PC-9 (cell line): ENCODE results near the gene INTS11. TPM values are rescaled to one million over a fixed set of nuclear protein-coding genes. Genes with fewer than 3 reads are reported as not detected.

Source experiments
- BruUV-seq: library from RNA; stranded (reverse); fragments of 400-500 nt; replicated peaks from 2 replicates; lab custom pipeline; 2021; lab: Mats Ljungman, UMichigan
- CTCF ChIA-PET: fragments of 300-600 bp; sonication (Branson Sonifier 250); formaldehyde crosslinking; loops from one replicate; lab custom pipeline; 2022; ENCODE audit warnings: antibody characterized with exemption; lab: Charles Lee
- POLR2A ChIA-PET: fragments of 300-600 bp; sonication (Branson Sonifier 250); formaldehyde crosslinking; loops from one replicate; lab custom pipeline; 2022; ENCODE audit warnings: antibody characterized with exemption; ENCODE audit not compliant: unreplicated experiment; lab: Charles Lee
- DNase-seq, 2 experiments: peaks; one replicate each; pipeline versions ENCODE4 v3.0.0 to v3.0.0-alpha.2; 2015 to 2022; ENCODE audit warnings: mixed read lengths in 1 of 2
- H2AFZ ChIP-seq: fragments of 200-600 bp; sonication (generic); 2 replicates; pipeline ENCODE4 v1.8.1; 2017; ENCODE audit warnings: antibody characterized with exemption
- H3F3A ChIP-seq: fragments of 200-600 bp; sonication (generic); 2 replicates; pipeline ENCODE4 v1.8.1; 2017; ENCODE audit warnings: antibody characterized with exemption, mild to moderate bottlenecking, low read depth; ENCODE audit not compliant: insufficient read depth
- H3K27ac ChIP-seq: fragments of 200-600 bp; sonication (generic); 2 replicates; pipeline ENCODE4 v1.6.1; 2016; ENCODE audit warnings: mixed run types
- H3K27me3 ChIP-seq: fragments of 200-600 bp; sonication (generic); 2 replicates; pipeline ENCODE4 v1.6.1; 2016; ENCODE audit warnings: low read depth, mixed run types; ENCODE audit not compliant: insufficient read depth
- H3K36me3 ChIP-seq: fragments of 200-600 bp; sonication (generic); 2 replicates; pipeline ENCODE4 v1.6.1; 2016; ENCODE audit warnings: low read depth, mixed run types
- H3K4me1 ChIP-seq: fragments of 200-600 bp; sonication (generic); replicated peaks from 2 replicates; pipeline ENCODE4 v1.6.1; 2016; ENCODE audit warnings: mixed run types; ENCODE audit not compliant: insufficient read depth
- H3K4me2 ChIP-seq: fragments of 200-600 bp; sonication (generic); 2 replicates; pipeline ENCODE4 v1.6.1; 2017; ENCODE audit warnings: mixed run types
- H3K4me3 ChIP-seq: fragments of 200-600 bp; sonication (generic); 2 replicates; pipeline ENCODE4 v1.6.1; 2016; ENCODE audit warnings: mixed run types
- H3K79me2 ChIP-seq: fragments of 200-600 bp; sonication (generic); 2 replicates; pipeline ENCODE4 v1.6.1; 2017; ENCODE audit warnings: low read depth, mixed run types
- H3K9me2 ChIP-seq: fragments of 200-600 bp; sonication (generic); 2 replicates; pipeline ENCODE4 v1.8.1; 2017; ENCODE audit warnings: mild to moderate bottlenecking; ENCODE audit not compliant: insufficient read depth
- H3K9me3 ChIP-seq: fragments of 200-600 bp; sonication (generic); 2 replicates; pipeline ENCODE4 v1.8.1; 2016; ENCODE audit warnings: low read depth; ENCODE audit not compliant: insufficient read depth
- H4K20me1 ChIP-seq: fragments of 200-600 bp; sonication (generic); 2 replicates; pipeline ENCODE4 v1.8.1; 2017; ENCODE audit not compliant: insufficient read depth
- EZH2 ChIP-seq: fragments of 200-600 bp; sonication (generic); IDR thresholded peaks from 2 replicates; pipeline ENCODE4 v1.8.0; 2017; ENCODE audit warnings: antibody characterized with exemption, low read depth
- intact Hi-C: fragments of 100-400 bp; cut with micrococcal nuclease; formaldehyde crosslinking; loops from one replicate; pipeline ENCODE4 v1.10.0; 2022; ENCODE audit not compliant: unreplicated experiment
- total RNA-seq: library from RNA; stranded (reverse); gene quantifications from 2 replicates; pipeline ENCODE4 v1.2.3, GENCODE V29; 2021
- TF ChIP-seq, protein P1 (sequence below): fragments of 200-600 bp; sonication (generic); conservative IDR thresholded peaks from 2 replicates; pipeline ENCODE4 v1.6.1; 2017; ENCODE audit warnings: mixed run types, antibody characterized with exemption, mild to moderate bottlenecking, moderate library complexity

The INTS11 gene
- total RNA-seq, 1 experiment from 2014 or later: 130 TPM

GRCh38 chr1:1282998-1283397 lies 41.5 kb downstream of the INTS11 start:
- Histone ChIP-seq H2AFZ (no peak overlapping the region), H3K27me3 (no peaks in the 10 kb centered on the region), H3K4me1 (peaks cover 13% of the 10 kb centered on the region), H3K9me3 (no peaks in the 10 kb centered on the region), H4K20me1 (no peaks in the 10 kb centered on the region), H3K79me2 (no peaks in the 10 kb centered on the region), H3K9me2 (no peaks in the 10 kb centered on the region), H3K4me2 (no peak overlapping the region), H3K27ac (no peak overlapping the region), H3F3A (peaks cover 15% of the 10 kb centered on the region; the same call in 1 of the 2 replicates), H3K4me3 (no peak overlapping the region), H3K36me3 (no peaks in the 10 kb centered on the region)
- ChIA-PET CTCF (no interaction called here), POLR2A (no interaction called here)
- intact Hi-C loops: no loop called here
- no peak for DNase-seq
- TF ChIP-seq EZH2: no peak
- TF ChIP-seq, protein P1, sequence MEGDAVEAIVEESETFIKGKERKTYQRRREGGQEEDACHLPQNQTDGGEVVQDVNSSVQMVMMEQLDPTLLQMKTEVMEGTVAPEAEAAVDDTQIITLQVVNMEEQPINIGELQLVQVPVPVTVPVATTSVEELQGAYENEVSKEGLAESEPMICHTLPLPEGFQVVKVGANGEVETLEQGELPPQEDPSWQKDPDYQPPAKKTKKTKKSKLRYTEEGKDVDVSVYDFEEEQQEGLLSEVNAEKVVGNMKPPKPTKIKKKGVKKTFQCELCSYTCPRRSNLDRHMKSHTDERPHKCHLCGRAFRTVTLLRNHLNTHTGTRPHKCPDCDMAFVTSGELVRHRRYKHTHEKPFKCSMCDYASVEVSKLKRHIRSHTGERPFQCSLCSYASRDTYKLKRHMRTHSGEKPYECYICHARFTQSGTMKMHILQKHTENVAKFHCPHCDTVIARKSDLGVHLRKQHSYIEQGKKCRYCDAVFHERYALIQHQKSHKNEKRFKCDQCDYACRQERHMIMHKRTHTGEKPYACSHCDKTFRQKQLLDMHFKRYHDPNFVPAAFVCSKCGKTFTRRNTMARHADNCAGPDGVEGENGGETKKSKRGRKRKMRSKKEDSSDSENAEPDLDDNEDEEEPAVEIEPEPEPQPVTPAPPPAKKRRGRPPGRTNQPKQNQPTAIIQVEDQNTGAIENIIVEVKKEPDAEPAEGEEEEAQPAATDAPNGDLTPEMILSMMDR: no peak
- no TSS peak for BruUV-seq

GRCh38 chr1:1281533-1282321 lies 42.7 kb downstream of the INTS11 start:
- Histone ChIP-seq H3K27ac (no peak overlapping the region), H3K4me3 (no peak overlapping the region), H3F3A (peaks cover 15% of the 10 kb centered on the region; the same call in 1 of the 2 replicates), H3K4me1 (peaks cover 13% of the 10 kb centered on the region), H3K79me2 (no peaks in the 10 kb centered on the region), H3K4me2 (peak overlapping the region; percentile 37; the same call in 1 of the 2 replicates), H3K9me3 (no peaks in the 10 kb centered on the region), H3K9me2 (no peaks in the 10 kb centered on the region), H4K20me1 (no peaks in the 10 kb centered on the region), H3K27me3 (no peaks in the 10 kb centered on the region), H2AFZ (no peak overlapping the region), H3K36me3 (no peaks in the 10 kb centered on the region)
- DNase-seq: peak; percentile 51 to 77
- BruUV-seq: no TSS peak
- ChIA-PET POLR2A (no interaction called here), CTCF (interaction anchor here (0.6 to 0.8 kb wide), 2 partner anchors 7 to 9 kb away, joined by 3 to 7 read pairs; no protein-coding TSS in a partner anchor)
- TF ChIP-seq, protein P1: no peak
- TF ChIP-seq EZH2: no peak
- intact Hi-C loops: no loop called here

DNA sequence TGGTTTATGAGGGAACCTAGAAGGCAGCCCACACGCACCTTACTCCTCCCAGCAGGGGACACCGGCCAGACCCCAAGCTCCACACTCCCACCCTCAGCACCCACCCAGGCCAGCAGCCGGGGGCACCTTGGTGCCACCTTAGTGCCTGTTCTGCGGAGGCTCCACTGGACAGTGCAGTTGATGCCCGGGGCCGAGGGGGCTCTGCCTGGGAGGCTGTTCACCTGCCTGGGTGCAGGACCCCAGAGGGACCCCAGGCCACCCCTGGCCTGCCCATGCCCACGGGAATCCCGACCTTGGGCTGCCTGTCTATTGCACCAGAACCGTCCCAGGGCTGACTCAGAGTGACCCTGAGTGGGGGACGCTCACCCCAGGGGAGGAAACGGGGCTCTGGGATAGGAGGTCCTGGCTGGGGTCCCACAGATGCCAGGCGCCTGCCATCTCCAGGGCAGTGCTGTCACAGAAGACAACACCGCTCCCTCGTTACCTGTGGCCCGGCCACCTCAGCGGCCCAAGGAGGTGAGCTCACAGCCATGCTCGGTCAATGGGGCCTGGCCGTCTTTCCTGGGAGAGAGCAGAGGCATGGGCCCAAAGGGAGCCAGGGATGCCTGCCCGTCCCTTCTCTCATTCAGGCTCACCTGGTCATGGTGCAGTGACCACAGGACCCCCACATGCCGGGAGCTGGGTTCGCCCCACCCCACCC lies 43.5 kb downstream of the INTS11 start:
- no peaks in the 10 kb centered on the region for H3K27me3 ChIP-seq
- POLR2A ChIA-PET: no interaction called here
- BruUV-seq: no TSS peak
- no peaks in the 10 kb centered on the region for H3K36me3 ChIP-seq
- H3K79me2 ChIP-seq: no peaks in the 10 kb centered on the region
- CTCF ChIA-PET: no interaction called here
- H2AFZ ChIP-seq: no peak overlapping the region
- H3K4me2 ChIP-seq: no peak overlapping the region
- DNase-seq: no peak
- H3F3A ChIP-seq: peaks cover 15% of the 10 kb centered on the region; the same call in 1 of the 2 replicates
- no peaks in the 10 kb centered on the region for H3K9me3 ChIP-seq
- no peaks in the 10 kb centered on the region for H4K20me1 ChIP-seq
- no peak overlapping the region for H3K27ac ChIP-seq
- TF ChIP-seq, protein P1: no peak
- TF ChIP-seq EZH2: no peak
- H3K4me1 ChIP-seq: peaks cover 13% of the 10 kb centered on the region
- no peak overlapping the region for H3K4me3 ChIP-seq
- H3K9me2 ChIP-seq: no peaks in the 10 kb centered on the region
- intact Hi-C loops: no loop called here
